Activated T-helper 17 cell treated with anti-CD3 and anti-CD28 coated beads, Interleukin-2, amount 50 U/mL, for 72 hours (primary cell): Measurements from ENCODE around the gene CXCL11. TPM values are rescaled to one million over a fixed set of nuclear protein-coding genes. Genes with fewer than 3 reads are reported as not detected.
"Not testable (repeated sequence)": the region's sequence is repeated elsewhere in the genome, so short reads cannot be mapped to it uniquely, and the experiment has no call there.

Experiments
- ATAC-seq: fragments of 150-1000 bp; cut with Tn5 transposase; replicated peaks from 2 replicates; pipeline ENCODE4 v1.10.0; 2021; ENCODE audit warnings: mild to moderate bottlenecking, moderate library complexity
- H3K27ac Mint-ChIP-seq: one replicate; pipeline ENCODE4 v1.8.0; 2022; ENCODE audit warnings: mixed read lengths
- H3K27me3 Mint-ChIP-seq: one replicate; pipeline ENCODE4 v1.8.0; 2022; ENCODE audit warnings: mixed read lengths
- H3K36me3 Mint-ChIP-seq: one replicate; pipeline ENCODE4 v1.8.0; 2022; ENCODE audit warnings: low read depth, mild to moderate bottlenecking, mixed read lengths
- H3K4me1 Mint-ChIP-seq: one replicate; pipeline ENCODE4 v1.8.0; 2022; ENCODE audit warnings: mixed read lengths
- H3K4me3 Mint-ChIP-seq: one replicate; pipeline ENCODE4 v1.8.0; 2022; ENCODE audit warnings: mild to moderate bottlenecking, mixed read lengths
- H3K9me3 Mint-ChIP-seq: one replicate; pipeline ENCODE4 v1.8.0; 2022; ENCODE audit warnings: mixed read lengths
- total RNA-seq, 2 donors: library from RNA; stranded (reverse); gene quantifications; one replicate each; pipeline ENCODE4 v1.2.3, GENCODE V29; 2022

Gene CXCL11
- total RNA-seq, 2 donors from 2014 or later, result not detected

- peaks cover 29% of the 10 kb centered on the region for H3K4me1 Mint-ChIP-seq
- H3K4me3 Mint-ChIP-seq, result peak overlapping the region; percentile 49
- peak; percentile 72 for ATAC-seq
- no peaks in the 10 kb centered on the region for H3K9me3 Mint-ChIP-seq
- H3K27ac Mint-ChIP-seq, result peak overlapping the region; percentile 83
- peaks cover 13% of the 10 kb centered on the region for H3K27me3 Mint-ChIP-seq
- no peaks in the 10 kb centered on the region for H3K36me3 Mint-ChIP-seq
These were observed 22.4 kb upstream of the CXCL11 start for GRCh38 chr4:76058302-76058701.

DNA sequence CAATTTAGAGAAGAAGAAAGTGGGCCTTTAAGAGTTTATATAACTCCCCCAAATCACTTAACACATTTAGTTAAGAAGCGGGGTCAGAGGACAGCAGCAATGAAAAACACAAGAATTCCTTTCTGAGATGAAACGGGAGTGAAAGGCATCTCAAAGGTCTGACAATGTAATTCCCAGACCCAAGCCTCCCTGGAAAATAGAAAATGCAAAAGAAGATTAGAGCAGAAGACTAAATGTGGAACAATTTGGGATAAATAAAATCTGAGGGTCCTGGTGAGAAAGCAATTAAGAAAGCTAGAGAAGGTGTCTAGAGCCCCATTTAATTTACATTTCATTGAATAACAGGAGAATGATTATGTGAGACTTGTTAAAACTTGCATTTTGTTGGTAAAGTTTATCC is 19.6 kb upstream of the CXCL11 start:
- Mint-ChIP-seq H3K4me1 (peaks cover 28% of the 10 kb centered on the region), H3K36me3 (no peaks in the 10 kb centered on the region), H3K27me3 (peaks cover 13% of the 10 kb centered on the region), H3K9me3 (no peaks in the 10 kb centered on the region), H3K27ac (peak overlapping the region; percentile 92), H3K4me3 (peak overlapping the region; percentile 51)
- no peak for ATAC-seq

DNA sequence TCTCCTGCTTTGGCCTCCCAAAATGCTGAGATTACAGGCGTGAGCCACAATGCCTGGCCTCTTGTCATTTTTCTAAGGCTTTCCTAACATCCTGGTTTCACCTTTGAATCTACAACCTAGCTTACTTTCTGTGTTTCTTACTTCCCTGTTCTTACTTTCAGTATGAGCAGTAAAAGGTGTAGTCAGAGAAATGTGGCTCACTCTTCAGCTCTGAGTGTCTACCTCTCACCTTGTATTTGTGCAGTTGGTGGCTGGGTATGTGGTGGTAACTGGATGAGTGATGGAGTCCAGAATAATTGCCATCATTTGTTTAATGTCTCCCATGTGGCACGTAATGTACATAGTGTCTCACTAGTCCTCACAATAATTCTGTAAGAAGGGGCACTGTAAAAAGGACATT is 19.1 kb upstream of the CXCL11 start:
- Mint-ChIP-seq H3K4me3 (peak overlapping the region; percentile 51), H3K27ac (peak overlapping the region; percentile 92), H3K27me3 (peaks cover 13% of the 10 kb centered on the region), H3K9me3 (no peaks in the 10 kb centered on the region), H3K4me1 (peaks cover 24% of the 10 kb centered on the region), H3K36me3 (no peaks in the 10 kb centered on the region)
- peak; percentile 87 for ATAC-seq

DNA sequence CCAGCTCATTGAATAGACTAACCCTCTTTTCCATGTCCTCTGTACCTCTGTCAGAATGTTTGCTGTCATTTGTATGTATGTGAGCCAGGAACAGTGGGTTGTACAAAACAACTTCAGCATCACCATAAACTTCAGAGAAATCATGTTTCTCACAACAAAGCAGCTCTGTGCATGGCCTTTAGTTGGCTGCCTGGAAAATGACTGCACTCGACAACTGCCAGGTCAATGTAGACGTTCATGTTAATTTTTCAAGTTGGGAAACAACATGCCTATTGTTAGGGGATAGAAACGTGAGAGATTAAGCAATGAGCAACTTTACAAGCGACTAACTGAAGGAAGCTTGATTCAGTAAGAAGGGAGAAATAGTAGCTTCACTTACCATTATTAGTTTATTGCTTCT is 17.9 kb upstream of the CXCL11 start:
- H3K27me3 Mint-ChIP-seq, result peaks cover 17% of the 10 kb centered on the region
- no peak overlapping the region for H3K4me3 Mint-ChIP-seq
- ATAC-seq, result no peak
- H3K9me3 Mint-ChIP-seq, result no peaks in the 10 kb centered on the region
- H3K4me1 Mint-ChIP-seq, result peaks cover 17% of the 10 kb centered on the region
- no peaks in the 10 kb centered on the region for H3K36me3 Mint-ChIP-seq
- H3K27ac Mint-ChIP-seq, result no peak overlapping the region

GRCh38 chr4:76050560-76051050 is 14.7 kb upstream of the CXCL11 start:
- H3K9me3 Mint-ChIP-seq, H3K4me3 Mint-ChIP-seq, H3K36me3 Mint-ChIP-seq, ATAC-seq, H3K27ac Mint-ChIP-seq, H3K4me1 Mint-ChIP-seq: not testable (repeated sequence)
- H3K27me3 Mint-ChIP-seq, result peaks cover 16% of the 10 kb centered on the region

GRCh38 chr4:76049860-76050416 is 14.1 kb upstream of the CXCL11 start:
- H3K27ac Mint-ChIP-seq, H3K9me3 Mint-ChIP-seq, H3K4me1 Mint-ChIP-seq, H3K36me3 Mint-ChIP-seq, H3K4me3 Mint-ChIP-seq, ATAC-seq: not testable (repeated sequence)
- peaks cover 12% of the 10 kb centered on the region for H3K27me3 Mint-ChIP-seq

DNA sequence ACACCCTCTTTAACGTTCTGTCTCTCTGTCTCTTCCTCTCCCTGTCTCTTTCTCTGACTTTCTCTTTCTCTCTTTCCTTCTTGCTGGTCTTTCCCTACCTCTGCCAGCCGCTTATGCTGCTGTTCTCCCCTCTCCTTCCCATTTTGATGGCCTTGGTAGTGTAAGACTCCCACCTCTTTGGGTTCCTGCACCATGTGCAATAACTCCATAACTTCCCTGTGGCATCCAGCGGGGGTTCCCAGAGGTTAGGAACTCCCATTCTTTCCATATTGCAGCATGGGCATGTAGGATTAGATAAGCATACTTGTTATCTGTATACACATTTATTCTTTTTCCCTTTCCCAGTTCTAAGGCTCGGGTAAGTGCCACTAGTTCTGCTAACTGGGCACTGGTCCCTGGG is 8.8 kb upstream of the CXCL11 start:
- not testable (repeated sequence) for H3K4me3 Mint-ChIP-seq, H3K27ac Mint-ChIP-seq, H3K36me3 Mint-ChIP-seq, H3K9me3 Mint-ChIP-seq, ATAC-seq, H3K4me1 Mint-ChIP-seq
- H3K27me3 Mint-ChIP-seq, result peaks cover 11% of the 10 kb centered on the region

GRCh38 chr4:76043306-76043705 is 7.4 kb upstream of the CXCL11 start:
- not testable (repeated sequence) for H3K4me1 Mint-ChIP-seq, H3K27me3 Mint-ChIP-seq, ATAC-seq, H3K9me3 Mint-ChIP-seq, H3K27ac Mint-ChIP-seq, H3K4me3 Mint-ChIP-seq, H3K36me3 Mint-ChIP-seq

- not testable (repeated sequence) for H3K27me3 Mint-ChIP-seq, H3K9me3 Mint-ChIP-seq, H3K36me3 Mint-ChIP-seq, H3K4me1 Mint-ChIP-seq
- peak overlapping the region; percentile 81 for H3K27ac Mint-ChIP-seq
- peak overlapping the region; percentile 73 for H3K4me3 Mint-ChIP-seq
- ATAC-seq, result peak; percentile 96
These were observed 6.5 kb upstream of the CXCL11 start for GRCh38 chr4:76042241-76042998.

GRCh38 chr4:76036855-76037254 is 985 bp upstream of the CXCL11 start:
- peaks cover 5% of the 10 kb centered on the region for H3K27me3 Mint-ChIP-seq
- no peaks in the 10 kb centered on the region for H3K4me1 Mint-ChIP-seq
- no peak for ATAC-seq
- H3K9me3 Mint-ChIP-seq, result no peaks in the 10 kb centered on the region
- H3K27ac Mint-ChIP-seq, result no peak overlapping the region
- no peaks in the 10 kb centered on the region for H3K36me3 Mint-ChIP-seq
- no peak overlapping the region for H3K4me3 Mint-ChIP-seq

GRCh38 chr4:76035141-76035540 is 729 bp downstream of the CXCL11 start:
- H3K4me3 Mint-ChIP-seq, result no peak overlapping the region
- H3K9me3 Mint-ChIP-seq, result no peaks in the 10 kb centered on the region
- peaks cover 6% of the 10 kb centered on the region for H3K27me3 Mint-ChIP-seq
- no peaks in the 10 kb centered on the region for H3K36me3 Mint-ChIP-seq
- no peak overlapping the region for H3K27ac Mint-ChIP-seq
- ATAC-seq, result no peak
- no peaks in the 10 kb centered on the region for H3K4me1 Mint-ChIP-seq

DNA sequence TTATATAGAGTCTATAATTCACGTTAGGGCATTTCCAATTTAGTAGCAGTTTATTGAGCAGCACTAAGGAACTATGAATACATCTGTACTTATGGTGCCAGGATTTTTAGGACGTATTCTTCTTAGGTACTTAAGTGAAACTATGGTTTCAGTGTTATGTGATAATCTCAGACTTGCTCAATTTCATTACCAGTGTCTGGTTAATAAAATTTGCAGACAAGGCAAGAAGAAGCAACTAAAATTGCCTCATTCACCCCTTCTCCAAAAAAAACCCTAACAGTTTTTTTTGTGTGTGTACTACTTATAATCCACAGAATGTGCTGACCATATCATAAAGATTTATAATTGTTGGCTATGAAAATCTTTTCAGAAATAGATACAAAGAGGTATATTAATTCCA is 6.6 kb downstream of the CXCL11 start:
- no peak for ATAC-seq
- Mint-ChIP-seq H3K4me3 (no peak overlapping the region), H3K9me3 (no peaks in the 10 kb centered on the region), H3K36me3 (no peaks in the 10 kb centered on the region), H3K27ac (no peak overlapping the region), H3K4me1 (peaks cover 6% of the 10 kb centered on the region), H3K27me3 (peaks cover 5% of the 10 kb centered on the region)

DNA sequence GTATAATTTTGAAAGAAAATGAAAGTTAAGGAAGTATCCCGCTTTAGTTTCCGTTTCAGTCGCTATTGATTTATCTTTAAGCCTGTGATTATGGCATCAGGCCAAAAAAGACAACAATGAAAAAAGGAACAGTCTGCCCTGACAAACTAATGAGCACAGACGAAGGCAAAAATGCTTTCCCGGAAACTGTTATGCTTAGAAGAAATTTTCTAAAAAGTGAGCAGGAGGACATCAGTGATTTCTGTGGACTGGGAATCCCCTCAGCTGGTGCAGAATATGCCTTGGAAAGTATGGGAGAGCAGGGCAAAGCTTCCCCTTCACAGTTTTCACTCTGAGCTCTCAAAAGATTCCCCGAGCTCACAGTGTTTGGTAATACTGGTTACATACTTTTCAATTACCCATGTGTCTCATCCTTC is 7.5 kb downstream of the CXCL11 start:
- Mint-ChIP-seq H3K27ac (no peak overlapping the region), H3K9me3 (no peaks in the 10 kb centered on the region), H3K4me3 (peak overlapping the region; percentile 26), H3K27me3 (peaks cover 3% of the 10 kb centered on the region), H3K4me1 (peaks cover 11% of the 10 kb centered on the region), H3K36me3 (no peaks in the 10 kb centered on the region)
- no peak for ATAC-seq

DNA sequence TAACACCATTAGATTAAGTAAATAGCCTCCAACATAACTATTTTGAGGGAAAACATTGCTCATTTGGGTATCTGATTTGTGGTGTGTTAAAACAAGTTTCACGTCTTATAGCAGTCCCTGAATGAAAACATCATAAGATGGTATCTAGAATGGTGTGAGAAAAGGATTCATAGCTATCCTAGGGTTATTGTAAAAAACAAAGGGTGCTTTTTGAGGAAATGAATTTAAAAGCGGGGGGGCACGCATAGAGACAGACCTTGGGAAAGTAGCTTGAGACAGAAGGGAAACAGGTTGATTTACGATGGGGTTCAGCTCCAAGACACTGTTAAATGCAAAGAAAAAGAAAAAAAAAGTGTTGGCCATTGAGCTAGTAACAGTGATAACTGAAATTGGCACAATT is 11.8 kb downstream of the CXCL11 start:
- no peaks in the 10 kb centered on the region for H3K9me3 Mint-ChIP-seq
- ATAC-seq, result peak; percentile 79
- H3K4me1 Mint-ChIP-seq, result peaks cover 11% of the 10 kb centered on the region
- no peaks in the 10 kb centered on the region for H3K27me3 Mint-ChIP-seq
- no peaks in the 10 kb centered on the region for H3K36me3 Mint-ChIP-seq
- H3K27ac Mint-ChIP-seq, result peak overlapping the region; percentile 57
- H3K4me3 Mint-ChIP-seq, result peak overlapping the region; percentile 38

DNA sequence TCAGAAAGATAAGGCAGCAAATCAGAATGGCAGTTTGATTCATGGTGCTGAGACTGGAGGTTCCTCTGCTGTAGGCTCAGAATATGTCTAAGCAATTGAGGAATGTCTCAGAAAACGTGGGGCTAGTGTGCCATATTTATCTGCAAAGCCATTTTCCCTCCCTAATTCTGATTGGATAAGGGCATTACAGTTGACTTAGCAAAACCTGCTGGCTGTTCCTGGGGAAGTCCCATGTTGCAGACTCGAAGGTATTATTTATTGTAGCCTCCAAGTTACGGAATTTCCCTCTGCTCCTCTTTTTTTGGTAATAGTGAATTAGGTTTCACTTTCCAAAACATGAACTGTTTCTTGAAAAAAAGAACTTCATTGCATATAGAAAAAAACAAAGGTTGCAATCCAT is 12.5 kb downstream of the CXCL11 start, which contains the start of gene CXCL10:
TSS of gene CXCL10 (minus strand) at position 109 of the 400 bp plus-strand sequence. CDS start at position 43, 66 bp downstream.
- Mint-ChIP-seq H3K36me3 (no peaks in the 10 kb centered on the region), H3K4me3 (peak within 1 kb of the TSS; percentile 38), H3K9me3 (no peaks in the 10 kb centered on the region), H3K27me3 (no peaks in the 10 kb centered on the region), H3K4me1 (peaks cover 11% of the 10 kb centered on the region), H3K27ac (peak within 1 kb of the TSS; percentile 57)
- peak; percentile 70 for ATAC-seq
